Activated naive CD4-positive, alpha-beta T cell treated with anti-CD3 and anti-CD28 coated beads for 36 hours (primary cell): ENCODE results near the gene ABHD5. TPM values are rescaled to one million over a fixed set of nuclear protein-coding genes. Genes with fewer than 3 reads are reported as not detected.
"Not testable (repeated sequence)": the region's sequence is repeated elsewhere in the genome, so short reads cannot be mapped to it uniquely, and the experiment has no call there.

ENCODE experiments used
- CTCF ChIA-PET: fragments of 350-600 bp; sonication (Branson Sonifier 250); formaldehyde crosslinking; loops from one replicate; lab custom pipeline; 2021; ENCODE audit warnings: antibody characterized with exemption; lab: Charles Lee
- DNase-seq: peaks from one replicate; pipeline ENCODE4 v3.0.0-alpha.2; 2020
- H3K27ac Mint-ChIP-seq: one replicate; pipeline ENCODE4 v1.8.0; 2021; ENCODE audit warnings: mild to moderate bottlenecking, mixed read lengths
- H3K27me3 Mint-ChIP-seq: one replicate; pipeline ENCODE4 v1.8.0; 2021; ENCODE audit warnings: low read depth, mixed read lengths
- H3K36me3 Mint-ChIP-seq: one replicate; pipeline ENCODE4 v1.8.0; 2021; ENCODE audit warnings: low read depth, mixed read lengths
- H3K4me1 Mint-ChIP-seq: one replicate; pipeline ENCODE4 v1.8.0; 2021; ENCODE audit warnings: low read depth, mixed read lengths
- H3K4me3 Mint-ChIP-seq: one replicate; pipeline ENCODE4 v1.8.0; 2021; ENCODE audit warnings: mild to moderate bottlenecking, moderate library complexity, mixed read lengths
- H3K9me3 Mint-ChIP-seq: one replicate; pipeline ENCODE4 v1.8.0; 2021; ENCODE audit warnings: mixed read lengths
- intact Hi-C: fragments of 100-400 bp; cut with micrococcal nuclease; formaldehyde crosslinking; loops from one replicate; pipeline ENCODE4 v1.15.1; 2023
- total RNA-seq, 2 experiments: library from RNA; stranded (reverse); gene quantifications; one replicate each; pipeline ENCODE4 v1.2.3, GENCODE V29; 2021

ABHD5 gene
- 10 to 100 TPM in 1 of 2 experiments, 1 to 10 TPM in 1; 9.4 to 11.0 TPM for total RNA-seq

DNA sequence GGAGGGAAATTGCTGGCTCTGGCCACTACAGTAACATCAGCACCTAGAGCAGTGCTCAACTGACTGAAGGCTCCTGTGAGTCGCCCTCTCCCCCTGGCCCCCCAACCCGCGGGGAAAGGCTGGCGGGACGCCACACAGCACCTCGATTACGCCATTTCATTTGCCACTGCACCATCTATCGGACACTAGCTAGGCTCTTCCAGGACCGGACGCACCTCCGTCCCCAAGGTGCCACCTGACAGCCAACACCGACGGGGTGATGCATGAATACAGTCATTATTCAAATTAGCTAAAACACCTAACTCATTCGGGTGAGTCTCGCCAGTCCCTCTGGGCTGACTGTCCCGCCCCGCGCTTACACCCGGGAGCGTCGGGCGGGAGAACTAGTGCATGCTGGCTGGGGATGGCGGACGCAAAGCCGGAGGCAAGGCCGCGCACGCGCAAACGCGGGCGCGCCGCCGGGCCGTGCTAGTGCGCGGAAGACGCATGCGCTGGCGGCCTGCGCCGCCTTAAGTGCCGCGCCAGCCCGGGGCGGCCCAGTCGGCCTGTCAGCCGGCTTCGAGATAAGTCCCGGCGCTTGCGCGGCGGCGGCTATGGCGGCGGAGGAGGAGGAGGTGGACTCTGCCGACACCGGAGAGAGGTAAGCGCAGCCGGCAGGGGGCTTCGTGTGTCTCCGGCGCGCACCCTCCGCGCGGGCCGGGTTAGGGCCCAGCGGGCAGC lies at the start of gene ABHD5:
Gene ABHD5, plus strand, starts transcription at position 539 of the 720 bp plus-strand sequence. Its CDS starts 55 bp downstream, at position 594.
- Mint-ChIP-seq H3K27me3 (no peaks in the 10 kb centered on the region), H3K36me3 (no peaks in the 10 kb centered on the region), H3K27ac (peak within 1 kb of the TSS; percentile 85), H3K4me3 (peak within 1 kb of the TSS; percentile 83), H3K9me3 (no peaks in the 10 kb centered on the region), H3K4me1 (peaks cover 31% of the 10 kb centered on the region)
- CTCF ChIA-PET = no interaction called here
- peak; percentile 85 for DNase-seq
- intact Hi-C loops = loop anchor here (1.0 to 5.0 kb wide), 8 partner anchors 9 to 648 kb away; partner anchors contain the start of genes ANO10, SNRK and TCAIM

DNA sequence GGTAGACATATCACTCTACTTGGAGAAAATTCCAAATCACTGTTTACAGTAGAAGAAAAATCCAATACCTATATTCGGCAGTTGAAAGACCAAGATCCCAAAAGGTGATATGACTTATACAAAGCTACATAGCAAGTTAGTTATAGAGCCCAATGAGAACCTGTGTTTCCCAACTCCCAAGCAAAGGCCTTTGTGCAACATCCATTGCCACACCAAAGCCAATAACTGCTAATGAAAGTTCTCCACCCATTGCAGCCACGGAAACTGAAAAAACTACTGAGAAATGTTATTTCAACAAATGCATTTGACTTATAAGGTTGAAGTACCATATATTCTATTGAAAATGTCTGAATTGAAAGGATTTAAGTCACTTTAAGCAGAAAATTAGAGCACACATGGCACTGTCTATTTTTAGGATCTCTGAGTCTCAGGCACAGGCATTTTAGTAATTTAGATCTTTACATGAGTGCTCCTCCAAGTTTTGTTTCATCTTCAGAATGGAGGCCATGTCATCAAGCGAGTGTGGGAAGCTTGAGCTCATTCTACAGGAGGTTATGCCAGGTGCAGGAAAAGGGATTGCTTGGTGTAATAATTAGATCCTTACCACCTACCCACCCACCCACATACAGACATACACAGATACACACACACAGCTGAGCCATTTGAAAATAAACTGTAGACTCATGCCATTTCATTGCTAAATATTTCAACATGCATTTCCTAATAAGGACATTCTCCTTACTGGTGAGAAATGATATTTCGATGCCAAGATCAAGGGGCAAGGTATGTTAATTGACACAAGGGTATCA lies 49.2 kb upstream of the ABHD5 start:
- H3K4me1 Mint-ChIP-seq = peaks cover 7% of the 10 kb centered on the region
- no peak overlapping the region for H3K4me3 Mint-ChIP-seq
- H3K36me3 Mint-ChIP-seq = no peaks in the 10 kb centered on the region
- intact Hi-C loops = no loop called here
- H3K27ac Mint-ChIP-seq = no peak overlapping the region
- CTCF ChIA-PET = interaction anchor here (1.3 kb wide), 1 partner anchor 98 kb away, joined by 3 read pairs; no protein-coding TSS in a partner anchor
- no peak for DNase-seq
- H3K9me3 Mint-ChIP-seq = no peaks in the 10 kb centered on the region
- H3K27me3 Mint-ChIP-seq = peaks cover 2% of the 10 kb centered on the region

DNA sequence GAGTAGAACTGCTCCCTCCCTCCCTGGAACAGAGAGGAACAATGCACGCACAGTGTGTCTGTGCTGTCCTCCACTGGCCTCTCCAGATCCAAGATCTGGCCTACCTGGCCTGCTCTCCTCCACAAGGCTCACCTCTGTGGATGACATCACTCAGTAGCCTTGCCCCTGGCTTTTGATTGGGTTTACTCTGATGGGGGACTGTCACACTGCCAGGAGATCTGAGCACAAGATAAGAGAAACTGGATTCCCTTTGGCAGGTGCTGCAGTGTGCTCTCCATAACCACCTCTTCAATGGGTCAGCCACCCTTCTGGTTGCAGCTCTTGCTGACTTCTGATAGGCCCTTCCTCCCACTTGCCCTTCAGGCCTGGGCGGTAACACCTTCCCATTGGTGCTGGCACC lies 46.3 kb upstream of the ABHD5 start:
- intact Hi-C loops = no loop called here
- no peak for DNase-seq
- H3K27me3 Mint-ChIP-seq = peaks cover 4% of the 10 kb centered on the region
- no peaks in the 10 kb centered on the region for H3K9me3 Mint-ChIP-seq
- H3K36me3 Mint-ChIP-seq = no peaks in the 10 kb centered on the region
- H3K27ac Mint-ChIP-seq = no peak overlapping the region
- CTCF ChIA-PET = no interaction called here
- H3K4me3 Mint-ChIP-seq = no peak overlapping the region
- H3K4me1 Mint-ChIP-seq = no peaks in the 10 kb centered on the region

DNA sequence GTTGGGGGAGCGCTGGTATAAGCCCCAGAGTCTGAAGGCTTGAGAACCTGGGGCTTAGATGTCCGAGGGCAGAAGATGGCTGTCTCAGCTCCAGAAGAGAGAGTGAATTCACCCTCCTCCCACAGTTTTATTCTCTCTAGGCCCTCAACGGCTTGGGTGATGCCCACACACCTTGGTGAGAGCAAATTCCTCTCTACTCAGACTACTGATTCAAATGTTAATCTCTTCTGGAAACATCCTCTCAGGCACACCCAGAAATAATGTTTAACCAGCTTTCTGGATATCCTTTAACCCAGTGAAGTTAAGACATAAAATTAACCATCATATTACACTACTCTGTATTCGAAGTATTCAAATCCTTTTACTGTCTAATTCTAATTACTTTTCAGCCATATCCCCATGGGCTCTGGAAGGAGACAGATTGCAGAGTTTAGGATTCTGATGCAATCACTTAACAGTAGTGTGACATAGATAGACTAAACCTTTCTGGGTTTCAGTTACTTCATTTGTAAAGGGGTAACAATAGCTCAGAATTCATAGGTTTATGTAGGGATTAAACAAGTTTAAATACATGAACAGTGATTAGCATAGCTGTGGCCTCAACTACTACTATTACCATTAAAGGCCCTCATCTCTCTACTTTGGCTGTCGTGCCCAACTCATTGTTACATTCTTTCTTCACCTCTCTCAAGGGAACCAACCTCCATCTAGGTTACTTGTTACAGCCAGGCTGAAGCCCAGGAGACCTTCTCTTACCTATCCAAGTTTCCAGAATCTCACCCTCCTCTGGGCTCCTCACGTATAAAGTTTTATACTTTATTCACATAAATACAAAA lies 43.2 kb upstream of the ABHD5 start:
- Mint-ChIP-seq H3K27ac (no peak overlapping the region), H3K27me3 (peaks cover 8% of the 10 kb centered on the region), H3K36me3 (no peaks in the 10 kb centered on the region), H3K4me1 (no peaks in the 10 kb centered on the region), H3K9me3 (no peaks in the 10 kb centered on the region), H3K4me3 (no peak overlapping the region)
- DNase-seq = no peak
- CTCF ChIA-PET = no interaction called here
- intact Hi-C loops = no loop called here

DNA sequence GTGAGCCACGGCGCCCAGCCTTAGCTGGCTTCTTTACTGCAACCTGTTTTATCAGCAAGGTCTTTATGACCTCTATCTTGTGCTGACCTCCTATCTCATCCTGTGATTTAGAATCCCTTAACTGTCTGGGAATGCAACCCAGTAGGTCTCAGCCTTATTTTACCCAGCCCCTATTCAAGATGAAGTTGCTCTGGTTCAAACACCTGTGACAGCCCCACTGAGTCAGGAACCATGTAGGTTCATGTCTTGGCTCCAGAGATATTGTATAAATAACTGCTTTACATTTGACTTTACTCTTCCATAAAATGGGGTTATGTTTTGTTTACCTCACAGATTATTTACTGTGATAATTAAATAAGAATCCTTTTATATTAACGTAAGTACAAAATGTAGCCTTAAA lies 41.8 kb upstream of the ABHD5 start:
- intact Hi-C loops = no loop called here
- H3K9me3 Mint-ChIP-seq = no peaks in the 10 kb centered on the region
- no peaks in the 10 kb centered on the region for H3K36me3 Mint-ChIP-seq
- H3K4me3 Mint-ChIP-seq = no peak overlapping the region
- no peak overlapping the region for H3K27ac Mint-ChIP-seq
- peaks cover 7% of the 10 kb centered on the region for H3K27me3 Mint-ChIP-seq
- CTCF ChIA-PET = no interaction called here
- no peaks in the 10 kb centered on the region for H3K4me1 Mint-ChIP-seq
- no peak for DNase-seq

DNA sequence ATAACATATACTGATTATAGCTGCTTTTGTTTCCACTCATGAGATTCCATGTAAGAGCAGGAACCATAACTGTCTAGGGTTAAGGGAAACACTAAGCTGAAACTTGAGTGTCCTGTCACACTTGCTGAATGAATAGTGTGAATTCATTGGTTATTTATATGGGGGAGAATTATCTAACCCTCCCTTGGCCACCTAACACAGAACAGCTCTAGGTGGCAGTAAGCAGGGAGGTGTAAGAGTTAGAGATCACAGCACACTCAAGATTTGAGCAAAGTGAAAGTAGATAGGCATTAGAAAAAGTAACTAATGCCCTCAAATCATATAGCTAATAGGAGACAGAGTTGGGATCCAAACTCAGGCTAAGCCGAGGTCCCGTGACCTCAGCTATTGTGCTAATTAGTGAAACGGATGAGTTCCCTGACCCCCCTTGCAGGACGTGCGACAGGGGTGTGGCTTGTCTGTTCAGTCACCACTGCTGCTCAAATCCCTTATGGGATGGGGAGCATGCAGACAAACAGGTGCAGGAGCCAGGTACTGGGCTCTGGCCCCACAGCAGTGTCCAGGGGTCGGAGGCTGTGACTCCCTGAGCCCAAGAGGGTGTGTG lies 41.3 kb upstream of the ABHD5 start:
- H3K36me3 Mint-ChIP-seq = no peaks in the 10 kb centered on the region
- H3K27ac Mint-ChIP-seq = no peak overlapping the region
- no peaks in the 10 kb centered on the region for H3K4me1 Mint-ChIP-seq
- no peak overlapping the region for H3K4me3 Mint-ChIP-seq
- DNase-seq = no peak
- CTCF ChIA-PET = no interaction called here
- peaks cover 6% of the 10 kb centered on the region for H3K27me3 Mint-ChIP-seq
- intact Hi-C loops = no loop called here
- H3K9me3 Mint-ChIP-seq = no peaks in the 10 kb centered on the region

DNA sequence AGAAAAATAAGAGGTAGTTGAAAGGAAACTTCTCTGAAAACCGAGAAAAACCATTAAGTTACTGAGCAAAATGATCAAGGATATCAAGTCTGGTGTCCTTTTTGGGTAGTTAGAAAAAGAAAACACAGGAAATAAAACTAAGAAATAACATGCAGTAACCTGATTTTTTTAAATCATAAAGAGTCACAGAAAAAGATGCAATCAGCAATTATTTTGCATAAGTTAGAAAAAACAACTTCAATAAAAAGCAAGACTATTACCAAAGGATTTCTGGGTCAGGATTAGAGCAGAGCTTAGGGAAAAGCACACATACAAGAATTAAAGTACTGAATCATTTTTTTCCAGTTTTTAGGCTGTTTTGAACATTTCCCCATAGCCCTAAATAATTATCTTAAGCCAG lies 40.4 kb upstream of the ABHD5 start:
- CTCF ChIA-PET = interaction anchor here (0.7 kb wide), 1 partner anchor 775 kb away, joined by 3 read pairs; no protein-coding TSS in a partner anchor
- no peaks in the 10 kb centered on the region for H3K4me1 Mint-ChIP-seq
- H3K4me3 Mint-ChIP-seq = no peak overlapping the region
- H3K27ac Mint-ChIP-seq = no peak overlapping the region
- H3K9me3 Mint-ChIP-seq = no peaks in the 10 kb centered on the region
- peaks cover 6% of the 10 kb centered on the region for H3K27me3 Mint-ChIP-seq
- DNase-seq = no peak
- intact Hi-C loops = no loop called here
- H3K36me3 Mint-ChIP-seq = no peaks in the 10 kb centered on the region

DNA sequence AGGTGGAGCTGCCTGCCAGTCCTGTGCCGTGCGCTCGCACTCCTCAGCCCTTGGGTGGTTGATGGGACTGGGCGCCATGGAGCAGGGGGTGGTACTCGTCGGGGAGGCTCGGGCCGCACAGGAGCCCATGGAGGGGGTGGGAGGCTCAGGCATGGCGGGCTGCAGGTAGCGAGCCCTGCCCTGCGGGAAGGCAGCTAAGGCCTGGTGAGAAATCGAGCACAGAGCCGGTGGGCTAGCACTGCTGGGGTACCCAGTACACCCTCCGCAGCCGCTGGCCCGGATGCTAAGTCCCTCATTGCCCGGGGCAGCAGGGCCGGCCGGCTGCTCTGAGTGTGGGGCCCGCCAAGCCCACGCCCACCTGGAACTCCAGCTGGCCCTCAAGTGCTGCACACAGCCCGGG lies 34.3 kb upstream of the ABHD5 start:
- DNase-seq, H3K27me3 Mint-ChIP-seq, CTCF ChIA-PET, intact Hi-C loops, H3K4me3 Mint-ChIP-seq, H3K27ac Mint-ChIP-seq, H3K9me3 Mint-ChIP-seq, H3K4me1 Mint-ChIP-seq, H3K36me3 Mint-ChIP-seq: not testable (repeated sequence)

DNA sequence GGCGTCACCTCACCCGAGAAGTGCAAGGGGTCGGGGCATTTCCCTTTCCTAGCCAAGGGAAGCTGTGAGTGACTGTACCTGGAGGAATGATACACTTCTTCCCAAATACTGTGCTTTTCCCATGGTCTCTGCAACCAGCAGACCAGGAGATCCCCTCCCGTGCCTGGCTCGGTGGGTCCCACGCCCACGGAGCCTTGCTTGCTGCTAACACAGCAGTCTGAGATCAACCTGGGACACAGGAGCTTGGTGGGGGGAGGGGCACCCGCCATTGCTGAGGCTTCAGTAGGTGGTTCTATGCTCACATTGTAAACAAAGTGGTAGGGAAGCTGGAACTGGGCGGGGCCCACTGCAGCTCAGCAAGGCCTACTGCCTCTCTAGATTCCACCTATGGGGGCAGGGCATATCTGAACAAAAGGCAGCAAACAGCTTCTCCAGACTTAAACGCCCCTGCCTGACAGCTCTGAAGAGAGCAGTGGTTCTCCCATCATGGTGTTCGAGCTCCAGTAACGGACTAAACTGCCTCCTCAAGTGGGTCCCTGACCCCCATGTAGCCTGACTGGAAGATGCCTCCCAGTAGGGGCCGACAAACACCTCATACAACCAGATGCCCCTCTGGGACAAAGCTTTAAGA lies 31.4 kb upstream of the ABHD5 start:
- H3K27ac Mint-ChIP-seq = no peak overlapping the region
- no peaks in the 10 kb centered on the region for H3K36me3 Mint-ChIP-seq
- no peaks in the 10 kb centered on the region for H3K27me3 Mint-ChIP-seq
- no peaks in the 10 kb centered on the region for H3K9me3 Mint-ChIP-seq
- CTCF ChIA-PET = no interaction called here
- DNase-seq = no peak
- intact Hi-C loops = no loop called here
- no peaks in the 10 kb centered on the region for H3K4me1 Mint-ChIP-seq
- H3K4me3 Mint-ChIP-seq = no peak overlapping the region

DNA sequence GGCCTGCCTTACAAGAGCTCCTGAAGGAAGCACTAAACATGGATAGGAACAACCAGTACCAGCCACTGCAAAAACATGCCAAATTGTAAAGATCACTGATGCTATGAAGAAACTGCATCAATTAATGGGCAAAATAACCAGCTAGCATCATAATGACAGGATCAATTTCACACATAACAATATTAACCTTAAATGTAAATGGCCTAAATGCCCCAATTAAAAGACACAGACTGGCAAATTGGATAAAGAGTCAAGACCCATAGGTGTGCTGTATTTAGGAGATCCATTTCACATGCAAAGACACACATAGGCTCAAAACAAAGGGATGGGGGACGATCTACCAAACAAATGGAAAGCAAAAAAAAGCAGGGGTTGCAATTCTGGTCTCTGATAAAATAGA lies 29.4 kb upstream of the ABHD5 start:
- H3K27ac Mint-ChIP-seq, CTCF ChIA-PET: not testable (repeated sequence)

DNA sequence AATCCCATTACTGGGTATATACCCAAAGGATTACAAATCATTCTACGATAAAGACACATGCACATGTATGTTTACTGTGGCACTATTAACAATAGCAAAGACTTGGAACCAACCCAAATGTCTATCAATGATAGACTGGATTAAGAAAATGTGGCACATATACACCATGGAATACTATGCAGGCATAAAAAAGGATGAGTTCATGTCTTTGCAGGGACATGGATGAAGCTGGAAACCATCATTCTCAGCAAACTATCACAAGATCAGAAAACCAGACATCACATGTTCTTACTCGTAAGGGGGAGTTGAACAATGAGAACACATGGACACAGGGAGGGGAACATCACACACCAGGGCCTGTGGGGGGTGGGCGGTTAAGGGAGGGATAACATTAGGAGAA lies 25.7 kb upstream of the ABHD5 start:
- H3K9me3 Mint-ChIP-seq, H3K27ac Mint-ChIP-seq, intact Hi-C loops, H3K36me3 Mint-ChIP-seq, H3K4me3 Mint-ChIP-seq, CTCF ChIA-PET, DNase-seq, H3K4me1 Mint-ChIP-seq: not testable (repeated sequence)
- peaks cover 12% of the 10 kb centered on the region for H3K27me3 Mint-ChIP-seq

More for the DNA sequence above, 29.4 kb upstream of the ABHD5 start:
- H3K4me3 Mint-ChIP-seq, DNase-seq, intact Hi-C loops, H3K9me3 Mint-ChIP-seq, H3K4me1 Mint-ChIP-seq, H3K36me3 Mint-ChIP-seq, H3K27me3 Mint-ChIP-seq: not testable (repeated sequence)
